Measurements from ENCODE around the gene KRT36.

- no peak for TF ChIP-seq CTCF (conservative IDR thresholded peaks at IDR 0.05)
- no peak for TF ChIP-seq ZFX (IDR thresholded peaks at IDR 0.05)
Observed at GRCh38 chr17:41516830-41517283, 27.1 kb upstream of the KRT36 start.
